Endothelial cell of umbilical vein (primary cell): ENCODE measurements around the gene BCL2. TPM values are rescaled to one million over a fixed set of nuclear protein-coding genes. Genes with fewer than 3 reads are reported as not detected.
"Not testable (repeated sequence)": the region's sequence is repeated elsewhere in the genome, so short reads cannot be mapped to it uniquely, and the experiment has no call there.

ENCODE experiments used
- BruUV-seq: library from RNA; stranded (reverse); fragments of 400-500 nt; replicated peaks from 2 replicates; lab custom pipeline; 2021; lab: Mats Ljungman, UMichigan
- CTCF ChIA-PET: fragments of 300-600, 350-600 bp; sonication (Branson Sonifier 250); formaldehyde crosslinking; loops from one replicate; lab custom pipeline; 2021; ENCODE audit warnings: antibody characterized with exemption, inconsistent platforms; lab: Charles Lee
- POLR2A ChIA-PET: fragments of 300-600, 350-600 bp; sonication (Branson Sonifier 250); formaldehyde crosslinking; loops from one replicate; lab custom pipeline; 2021; ENCODE audit warnings: antibody characterized with exemption, inconsistent platforms; lab: Charles Lee
- DNase-seq: peaks from one replicate; pipeline ENCODE4 v3.0.0-alpha.2; 2011; ENCODE audit warnings: low read depth, low spot score
- FAIRE-seq: peaks from 2 replicates; lab custom pipeline; 2011; peaks lifted over from hg19 to GRCh38; lab: Jason Lieb, UNC
- H2AFZ ChIP-seq: 2 replicates; pipeline ENCODE4 v1.6.0; 2012; ENCODE audit warnings: low read depth, low read length, control low read depth, inconsistent platforms
- H3K27ac ChIP-seq: 2 replicates; pipeline ENCODE4 v1.5.1; 2011; ENCODE audit warnings: low read depth, mild to moderate bottlenecking, control low read depth, low read length, moderate library complexity; ENCODE audit not compliant: insufficient read depth
- H3K27me3 ChIP-seq, 2 experiments: 2 replicates each; pipeline versions ENCODE4 v1.6.0 to v1.6.1; 2011; ENCODE audit warnings: low read length in 2 of 2, mixed read lengths in 1 of 2; ENCODE audit not compliant: control insufficient read depth in 2 of 2, insufficient read depth in 2 of 2
- H3K36me3 ChIP-seq, 2 experiments: 2 replicates in 1 of 2; 3 replicates in 1 of 2; pipeline ENCODE4 v1.5.1; 2011; ENCODE audit warnings: low read length in 2 of 2, mild to moderate bottlenecking in 1 of 2, moderate library complexity in 1 of 2; ENCODE audit not compliant: control insufficient read depth in 2 of 2, insufficient read depth in 2 of 2; ENCODE audit errors: extremely low read depth in 1 of 2
- H3K4me1 ChIP-seq: 3 replicates; pipeline ENCODE4 v1.5.1; 2011; ENCODE audit warnings: mild to moderate bottlenecking, low read length; ENCODE audit not compliant: control insufficient read depth, insufficient read depth; ENCODE audit errors: extremely low read depth
- H3K4me2 ChIP-seq: 2 replicates; pipeline ENCODE4 v1.6.1; 2011; ENCODE audit warnings: low read length, control low read depth, mixed read lengths; ENCODE audit not compliant: insufficient read depth
- H3K4me3 ChIP-seq, 3 experiments: fragments of 200-600 bp in 1 of 3; sonication (generic), shearing (Covaris generic) in 1 of 3; replicated peaks in 1 of 3; 2 replicates each; pipeline ENCODE4 v1.5.1; 2011 to 2016; ENCODE audit warnings: control low read depth in 3 of 3, low read length in 3 of 3, mild to moderate bottlenecking in 2 of 3, inconsistent platforms in 1 of 3, low read depth in 1 of 3, moderate library complexity in 1 of 3; ENCODE audit not compliant: insufficient read depth in 1 of 3
- H3K79me2 ChIP-seq: 2 replicates; pipeline ENCODE4 v1.6.0; 2012; ENCODE audit warnings: low read length, inconsistent platforms; ENCODE audit not compliant: control insufficient read depth, insufficient read depth
- H3K9ac ChIP-seq: replicated peaks from 2 replicates; pipeline ENCODE3; 2011; ENCODE audit warnings: low read length, control low read depth; ENCODE audit not compliant: insufficient read depth; ENCODE audit errors: extremely low read depth
- H3K9me1 ChIP-seq: replicated peaks from 3 replicates; pipeline ENCODE4 v1.6.0; 2011; ENCODE audit warnings: mild to moderate bottlenecking, low read length; ENCODE audit not compliant: control insufficient read depth, insufficient read depth; ENCODE audit errors: extremely low read depth
- H3K9me3 ChIP-seq: replicated peaks from 2 replicates; pipeline ENCODE4 v1.5.1; 2012; ENCODE audit warnings: low read length, inconsistent platforms; ENCODE audit not compliant: control insufficient read depth, insufficient read depth
- H4K20me1 ChIP-seq: replicated peaks from 2 replicates; pipeline ENCODE3; 2011; ENCODE audit warnings: mild to moderate bottlenecking, low read length; ENCODE audit not compliant: control insufficient read depth, insufficient read depth; ENCODE audit errors: extremely low read depth
- CTCF ChIP-seq, 2 donors: IDR thresholded peaks; 1 replicate in 1 of 2; 2 replicates in 1 of 2; pipeline ENCODE4 v1.5.1; 2011; ENCODE audit warnings: low read length in 2 of 2, mild to moderate bottlenecking in 2 of 2, moderate library complexity in 2 of 2, control low read depth in 1 of 2, inconsistent platforms in 1 of 2, low read depth in 1 of 2; ENCODE audit not compliant: insufficient read depth in 1 of 2; ENCODE audit errors: extremely low read depth in 1 of 2
- GATA2 ChIP-seq: IDR thresholded peaks from 2 replicates; pipeline ENCODE4 v1.7.0; 2011; ENCODE audit warnings: low read depth, mild to moderate bottlenecking, moderate library complexity, mixed read lengths, low read length; ENCODE audit not compliant: insufficient read length, insufficient read depth
- MAX ChIP-seq: IDR thresholded peaks from 2 replicates; pipeline ENCODE4 v1.6.1; 2011; ENCODE audit not compliant: insufficient read depth, insufficient read length
- MYC ChIP-seq: IDR thresholded peaks from one replicate; pipeline ENCODE4 v1.6.1; 2011; ENCODE audit warnings: mild to moderate bottlenecking, low read depth, low read length
- POLR2AphosphoS5 ChIP-seq: IDR thresholded peaks from 2 replicates; pipeline ENCODE4 v1.6.1; 2012; ENCODE audit warnings: low read depth, mild to moderate bottlenecking, control low read depth, low read length, moderate library complexity; ENCODE audit not compliant: insufficient read depth
- dilution Hi-C: fragments of 300-500 bp; cut with MboI; formaldehyde crosslinking; loops from one replicate; pipeline ENCODE4 v1.15.0; 2019; ENCODE audit warnings: low sequenced_read_pairs; ENCODE audit not compliant: extremely low pct_ligation_motif_present
- intact Hi-C: fragments of 100-400 bp; cut with micrococcal nuclease; formaldehyde crosslinking; loops from one replicate; pipeline ENCODE4 v1.10.0; 2022
- polyA plus RNA-seq, 4 experiments: library from polyadenylated mRNA; depleted of rRNA in 3 of 4; stranded (reverse) in 3 of 4; unstranded in 1 of 4; fragments of >200 nt; gene quantifications; 2 replicates each; pipeline versions ENCODE4 v1.2.1 to v1.2.3, GENCODE V29; 2011 to 2012; ENCODE audit warnings: missing spikeins in 1 of 4
- total RNA-seq: library from RNA; stranded (reverse); gene quantifications from 2 replicates; pipeline ENCODE4 v1.2.3, GENCODE V29; 2021

Gene BCL2
- total and polyA plus RNA-seq, 2 donors (not counting 3 experiments of a cell fraction or from before 2014, with no cell fraction given) = 0.35 to 5.0 TPM

- CTCF ChIA-PET = interaction anchor here (2.0 kb wide), 1 partner anchor 24 kb away, joined by 7 read pairs; no protein-coding TSS in a partner anchor
- H3K9me1 ChIP-seq, H3K9ac ChIP-seq, FAIRE-seq, intact Hi-C loops, DNase-seq, H3K27ac ChIP-seq, dilution Hi-C loops, H3K9me3 ChIP-seq, H2AFZ ChIP-seq, BruUV-seq, POLR2A ChIA-PET, H3K4me2 ChIP-seq, H4K20me1 ChIP-seq, H3K27me3 ChIP-seq, H3K4me3 ChIP-seq: not testable (repeated sequence)
- Histone ChIP-seq H3K36me3 (peaks cover 7 to 13% of the 10 kb centered on the region in 2 experiments), H3K4me1 (peaks cover 11% of the 10 kb centered on the region), H3K79me2 (peaks cover 30% of the 10 kb centered on the region)
These were observed 43.9 kb upstream of the BCL2 start for GRCh38 chr18:63363420-63363819.

GRCh38 chr18:63356272-63356896 is 36.8 kb upstream of the BCL2 start:
- intact Hi-C loops = no loop called here
- ChIA-PET POLR2A (interaction anchor here (0.8 kb wide), 1 partner anchor 11 kb away, joined by 3 read pairs; no protein-coding TSS in a partner anchor), CTCF (interaction anchor here (1.0 kb wide), 1 partner anchor 9 kb away, joined by 3 read pairs; no protein-coding TSS in a partner anchor)
- Histone ChIP-seq H3K27ac (no peak overlapping the region), H3K9ac (no peak overlapping the region), H3K4me3 (no peak overlapping the region), H3K4me2 (no peak overlapping the region), H3K79me2 (no peaks in the 10 kb centered on the region), H2AFZ (no peak overlapping the region), H4K20me1 (no peaks in the 10 kb centered on the region), H3K4me1 (no peaks in the 10 kb centered on the region), H3K9me1 (no peaks in the 10 kb centered on the region), H3K27me3 (no peaks in the 10 kb centered on the region), H3K9me3 (no peaks in the 10 kb centered on the region), H3K36me3 (peaks cover 11 to 22% of the 10 kb centered on the region in 2 experiments)
- no TSS peak for BruUV-seq
- no peak for DNase-seq
- dilution Hi-C loops = no loop called here
- FAIRE-seq = no peak
- TF ChIP-seq POLR2AphosphoS5 (no peak), MAX (no peak), MYC (no peak), CTCF (IDR thresholded peaks at IDR 0.05; ENCODE audit: extremely low read depth in 1 of 2, insufficient read depth in 1 of 2, low read depth in 1 of 2, low read length in 2 of 2) (no peak), GATA2 (no peak)
